ENCODE measurements around the gene NDUFA6.
A peak's percentile ranks its signal among the peaks of the same experiment; 100 is the strongest.
"Not testable (repeated sequence)": the region's sequence is repeated elsewhere in the genome, so short reads cannot be mapped to it uniquely, and the experiment has no call there.

The NDUFA6 gene

GRCh38 chr22:42090596-42091454 is at the start of gene NDUFA6:
TSS of gene NDUFA6 (minus strand) at chr22:42090772. CDS start at chr22:42090744, 28 bp downstream.
- DNase-seq (ENCODE audit: low read depth) = peak; percentile 98

GRCh38 chr22:42140153-42140552 is 49.6 kb upstream of the NDUFA6 start:
- not testable (repeated sequence) for DNase-seq (ENCODE audit: low read depth)

GRCh38 chr22:42139508-42139907 is 48.9 kb upstream of the NDUFA6 start:
- DNase-seq (ENCODE audit: low read depth) = not testable (repeated sequence)

- DNase-seq (ENCODE audit: low read depth) = no peak
Observed at GRCh38 chr22:42138972-42139371, 48.4 kb upstream of the NDUFA6 start.

- DNase-seq (ENCODE audit: low read depth) = no peak
Observed at GRCh38 chr22:42138122-42138770, 47.7 kb upstream of the NDUFA6 start.

- not testable (repeated sequence) for DNase-seq (ENCODE audit: low read depth)
Observed at GRCh38 chr22:42135688-42136087, 45.1 kb upstream of the NDUFA6 start.

GRCh38 chr22:42134100-42135020 is 43.8 kb upstream of the NDUFA6 start:
- no peak for DNase-seq (ENCODE audit: low read depth)

- no peak for DNase-seq (ENCODE audit: low read depth)
Observed at GRCh38 chr22:42132457-42132856, 41.9 kb upstream of the NDUFA6 start.

GRCh38 chr22:42131562-42131961 is 41.0 kb upstream of the NDUFA6 start:
- no peak for DNase-seq (ENCODE audit: low read depth)

- not testable (repeated sequence) for DNase-seq (ENCODE audit: low read depth)
Observed at GRCh38 chr22:42130639-42131431, 40.3 kb upstream of the NDUFA6 start, which contains the start of gene CYP2D6. TSS of gene CYP2D6 (minus strand) at chr22:42130810. CDS start at chr22:42130791, 19 bp downstream.

GRCh38 chr22:42130182-42130581 is 39.6 kb upstream of the NDUFA6 start:
- DNase-seq (ENCODE audit: low read depth) = not testable (repeated sequence)

GRCh38 chr22:42128776-42129694 is 38.5 kb upstream of the NDUFA6 start:
- not testable (repeated sequence) for DNase-seq (ENCODE audit: low read depth)

GRCh38 chr22:42128007-42128406 is 37.4 kb upstream of the NDUFA6 start:
- DNase-seq (ENCODE audit: low read depth) = not testable (repeated sequence)

- DNase-seq (ENCODE audit: low read depth) = no peak
Observed at GRCh38 chr22:42127606-42128005, 37.0 kb upstream of the NDUFA6 start.

GRCh38 chr22:42123529-42123928 is 33.0 kb upstream of the NDUFA6 start:
- DNase-seq (ENCODE audit: low read depth) = not testable (repeated sequence)

- DNase-seq (ENCODE audit: low read depth) = not testable (repeated sequence)
Observed at GRCh38 chr22:42120231-42121021, 29.9 kb upstream of the NDUFA6 start.

- DNase-seq (ENCODE audit: low read depth) = no peak
Observed at GRCh38 chr22:42116848-42117424, 26.4 kb upstream of the NDUFA6 start.

GRCh38 chr22:42115420-42115830 is 24.9 kb upstream of the NDUFA6 start:
- peak; percentile 51 for DNase-seq (ENCODE audit: low read depth)

GRCh38 chr22:42114721-42115120 is 24.1 kb upstream of the NDUFA6 start:
- no peak for DNase-seq (ENCODE audit: low read depth)
